Naive thymus-derived CD4-positive, alpha-beta T cell (primary cell): ENCODE results near the gene ZBTB11. TPM values are rescaled to one million over a fixed set of nuclear protein-coding genes. Genes with fewer than 3 reads are reported as not detected.

Experiments used
- ATAC-seq: fragments of 150-1000 bp; cut with Tn5 transposase; 2 replicates; pipeline ENCODE4 v1.10.0; 2021; ENCODE audit warnings: mild to moderate bottlenecking, moderate library complexity
- CTCF ChIA-PET: fragments of 350-600 bp; sonication (Branson Sonifier 250); formaldehyde crosslinking; loops from one replicate; lab custom pipeline; 2021; ENCODE audit warnings: antibody characterized with exemption; lab: Charles Lee
- POLR2A ChIA-PET: fragments of 350-600 bp; sonication (Branson Sonifier 250); formaldehyde crosslinking; loops from one replicate; lab custom pipeline; 2021; ENCODE audit warnings: antibody characterized with exemption, inconsistent platforms; lab: Charles Lee
- DNase-seq, 9 donors: peaks; one replicate each; pipeline versions ENCODE4 v3.0.0 to v3.0.0-alpha.2; 2020 to 2022; ENCODE audit warnings: mixed read lengths in 1 of 9
- H3K27ac ChIP-seq: one replicate; pipeline ENCODE4 v1.7.0; 2013; ENCODE audit warnings: mild to moderate bottlenecking, low read depth, low read length, moderate library complexity
- H3K27me3 ChIP-seq, 2 donors: one replicate each; pipeline ENCODE4 v1.7.0; 2013; ENCODE audit warnings: low read length in 2 of 2, mild to moderate bottlenecking in 2 of 2, moderate library complexity in 2 of 2; ENCODE audit not compliant: control insufficient read depth in 2 of 2, insufficient read depth in 2 of 2
- H3K36me3 ChIP-seq, 3 experiments: 1 replicate in 2 of 3; 2 replicates in 1 of 3; pipeline ENCODE4 v1.7.0; 2013; ENCODE audit warnings: low read length in 3 of 3, mild to moderate bottlenecking in 3 of 3, moderate library complexity in 1 of 3; ENCODE audit not compliant: insufficient read depth in 3 of 3, control insufficient read depth in 2 of 3
- H3K4me1 ChIP-seq, 2 donors: one replicate each; pipeline ENCODE4 v1.7.0; 2013; ENCODE audit warnings: low read length in 2 of 2, mild to moderate bottlenecking in 2 of 2, moderate library complexity in 1 of 2; ENCODE audit not compliant: control insufficient read depth in 2 of 2, insufficient read depth in 2 of 2
- H3K4me3 ChIP-seq: 2 replicates; pipeline ENCODE4 v1.7.0; 2013; ENCODE audit warnings: mild to moderate bottlenecking, low read length
- H3K9me3 ChIP-seq, 3 experiments: 1 replicate in 2 of 3; 2 replicates in 1 of 3; pipeline ENCODE4 v1.7.0; 2013; ENCODE audit warnings: low read length in 3 of 3; ENCODE audit not compliant: control insufficient read depth in 2 of 3
- H3K27ac Mint-ChIP-seq, 9 donors: one replicate each; pipeline ENCODE4 v1.8.0; 2020 to 2022; ENCODE audit warnings: mixed read lengths in 9 of 9, mild to moderate bottlenecking in 8 of 9, moderate library complexity in 5 of 9, inconsistent platforms in 2 of 9
- H3K27me3 Mint-ChIP-seq, 5 donors: one replicate each; pipeline ENCODE4 v1.8.0; 2021 to 2022; ENCODE audit warnings: mixed read lengths in 5 of 5, mild to moderate bottlenecking in 1 of 5
- H3K36me3 Mint-ChIP-seq, 5 donors: one replicate each; pipeline ENCODE4 v1.8.0; 2020 to 2022; ENCODE audit warnings: mixed read lengths in 5 of 5, mild to moderate bottlenecking in 3 of 5, inconsistent platforms in 1 of 5
- H3K4me1 Mint-ChIP-seq, 7 donors: one replicate each; pipeline ENCODE4 v1.8.0; 2020 to 2022; ENCODE audit warnings: mixed read lengths in 7 of 7, mild to moderate bottlenecking in 3 of 7, inconsistent platforms in 1 of 7
- H3K4me3 Mint-ChIP-seq, 10 donors: one replicate each; pipeline ENCODE4 v1.8.0; 2020 to 2022; ENCODE audit warnings: mild to moderate bottlenecking in 10 of 10, mixed read lengths in 10 of 10, moderate library complexity in 6 of 10, inconsistent platforms in 2 of 10
- H3K9me3 Mint-ChIP-seq, 11 donors: one replicate each; pipeline ENCODE4 v1.8.0; 2020 to 2022; ENCODE audit warnings: mixed read lengths in 11 of 11, mild to moderate bottlenecking in 4 of 11, inconsistent platforms in 1 of 11, moderate library complexity in 1 of 11
- intact Hi-C, 2 donors: fragments of 100-400 bp; cut with micrococcal nuclease; formaldehyde crosslinking; loops; one replicate each; pipeline ENCODE4 v1.15.1; 2023
- polyA plus RNA-seq, 2 donors: library from polyadenylated mRNA; unstranded; fragments of 300-500 nt; fragmentation: Illumina TruSeq; gene quantifications; one replicate each; pipeline ENCODE4 v1.2.3, GENCODE V29; 2021
- total RNA-seq, 6 experiments: library from RNA in 5 of 6; stranded (reverse) in 5 of 6; gene quantifications; 1 replicate in 5 of 6; 2 replicates in 1 of 6; pipeline ENCODE4 v1.2.3 and lab custom pipeline; 2021 to 2026

The ZBTB11 gene
- total and polyA plus RNA-seq, 7 experiments from 2014 or later = 10.5 to 68.2 (median 52.1) TPM

- no peaks in the 10 kb centered on the region for H3K9me3 ChIP-seq
- no peak overlapping the region for H3K4me3 ChIP-seq
- H3K4me1 ChIP-seq = no peaks in the 10 kb centered on the region
- DNase-seq = no peak
- Mint-ChIP-seq H3K4me1 (peaks cover 6 to 23% (median 19%) of the 10 kb centered on the region in 7 donors), H3K27ac (no peak overlapping the region), H3K4me3 (no peak overlapping the region), H3K9me3 (no peaks in the 10 kb centered on the region), H3K36me3 (peaks cover 16 to 56% (median 41%) of the 10 kb centered on the region in 5 donors), H3K27me3 (no peaks in the 10 kb centered on the region)
- ATAC-seq = no peak
- H3K27ac ChIP-seq = no peak overlapping the region
- peaks cover 16 to 66% (median 19%) of the 10 kb centered on the region in 3 experiments for H3K36me3 ChIP-seq
- ChIA-PET POLR2A (no interaction called here), CTCF (no interaction called here)
- intact Hi-C loops = no loop called here
- no peaks in the 10 kb centered on the region for H3K27me3 ChIP-seq
Observed at GRCh38 chr3:101667331-101667730, 9.6 kb downstream of the ZBTB11 start.

- CTCF ChIA-PET = no interaction called here
- H3K27ac Mint-ChIP-seq = peak overlapping the region in 1 of 9 donors; percentile 12
- ATAC-seq (no peak), DNase-seq (no peak)
- Histone ChIP-seq H3K4me1 (no peaks in the 10 kb centered on the region), H3K4me3 (no peak overlapping the region), H3K36me3 (peaks cover 16 to 71% (median 19%) of the 10 kb centered on the region in 3 experiments), H3K9me3 (no peaks in the 10 kb centered on the region), H3K27ac (no peak overlapping the region), H3K27me3 (no peaks in the 10 kb centered on the region)
- H3K9me3 Mint-ChIP-seq = no peaks in the 10 kb centered on the region
- H3K36me3 Mint-ChIP-seq = peaks cover 11 to 50% (median 34%) of the 10 kb centered on the region in 5 donors
- intact Hi-C loops = no loop called here
- peaks cover 0 to 9% (median 6%) of the 10 kb centered on the region in 7 donors for H3K4me1 Mint-ChIP-seq
- POLR2A ChIA-PET = interaction anchor here (0.6 to 1.4 kb wide), 5 partner anchors 10 to 158 kb away, joined by 3 to 5 read pairs (median 4); partner anchors contain the start of genes PCNP and RPL24
- H3K4me3 Mint-ChIP-seq = no peak overlapping the region
- no peaks in the 10 kb centered on the region for H3K27me3 Mint-ChIP-seq
Observed at GRCh38 chr3:101665851-101666250, 11.1 kb downstream of the ZBTB11 start.

- peaks cover 0 to 8% (median 5%) of the 10 kb centered on the region in 7 donors for H3K4me1 Mint-ChIP-seq
- POLR2A ChIA-PET = interaction anchor here (0.6 to 1.4 kb wide), 4 partner anchors 11 to 91 kb away, joined by 3 to 5 read pairs (median 4); partner anchors contain the start of genes PCNP and RPL24
- H3K9me3 ChIP-seq = no peaks in the 10 kb centered on the region
- no peaks in the 10 kb centered on the region for H3K27me3 Mint-ChIP-seq
- no peaks in the 10 kb centered on the region for H3K9me3 Mint-ChIP-seq
- no peak overlapping the region for H3K27ac Mint-ChIP-seq
- H3K27ac ChIP-seq = no peak overlapping the region
- H3K4me3 ChIP-seq = no peak overlapping the region
- CTCF ChIA-PET = interaction anchor here (1.5 kb wide), 1 partner anchor 560 kb away, joined by 3 read pairs; no protein-coding TSS in a partner anchor
- intact Hi-C loops = no loop called here
- no peak overlapping the region for H3K4me3 Mint-ChIP-seq
- no peaks in the 10 kb centered on the region for H3K4me1 ChIP-seq
- ATAC-seq (no peak), DNase-seq (no peak)
- peaks cover 11 to 53% (median 33%) of the 10 kb centered on the region in 5 donors for H3K36me3 Mint-ChIP-seq
- H3K27me3 ChIP-seq = no peaks in the 10 kb centered on the region
- peaks cover 16 to 71% (median 19%) of the 10 kb centered on the region in 3 experiments for H3K36me3 ChIP-seq
Observed at GRCh38 chr3:101665357-101665756, 11.6 kb downstream of the ZBTB11 start.

GRCh38 chr3:101660714-101661113 lies 16.2 kb downstream of the ZBTB11 start:
- no peaks in the 10 kb centered on the region for H3K27me3 ChIP-seq
- Mint-ChIP-seq H3K9me3 (no peaks in the 10 kb centered on the region), H3K4me3 (no peak overlapping the region), H3K27ac (peak overlapping the region in 3 of 9 donors; percentile 1 to 17 (median 6)), H3K27me3 (no peaks in the 10 kb centered on the region), H3K36me3 (peaks cover 7 to 60% (median 39%) of the 10 kb centered on the region in 5 donors), H3K4me1 (peaks cover 0 to 6% (median 0%) of the 10 kb centered on the region in 7 donors)
- no peaks in the 10 kb centered on the region for H3K4me1 ChIP-seq
- ChIA-PET POLR2A (no interaction called here), CTCF (no interaction called here)
- no peak for DNase-seq
- H3K9me3 ChIP-seq = no peaks in the 10 kb centered on the region
- peaks cover 18 to 75% (median 32%) of the 10 kb centered on the region in 3 experiments for H3K36me3 ChIP-seq
- no peak for ATAC-seq
- H3K4me3 ChIP-seq = no peak overlapping the region
- intact Hi-C loops = no loop called here
- H3K27ac ChIP-seq = no peak overlapping the region

GRCh38 chr3:101656651-101657050 lies 20.3 kb downstream of the ZBTB11 start:
- no peaks in the 10 kb centered on the region for H3K9me3 Mint-ChIP-seq
- CTCF ChIA-PET = interaction anchor here (0.6 kb wide), 1 partner anchor 25 kb away, joined by 4 read pairs; no protein-coding TSS in a partner anchor
- Histone ChIP-seq H3K4me1 (no peaks in the 10 kb centered on the region), H3K9me3 (no peaks in the 10 kb centered on the region), H3K27me3 (no peaks in the 10 kb centered on the region), H3K4me3 (no peak overlapping the region), H3K36me3 (peaks cover 24 to 83% (median 25%) of the 10 kb centered on the region in 3 experiments), H3K27ac (no peak overlapping the region)
- intact Hi-C loops = no loop called here
- H3K36me3 Mint-ChIP-seq = peaks cover 10 to 75% (median 38%) of the 10 kb centered on the region in 5 donors
- POLR2A ChIA-PET = no interaction called here
- H3K27ac Mint-ChIP-seq = peak overlapping the region in 1 of 9 donors; percentile 19
- no peaks in the 10 kb centered on the region for H3K27me3 Mint-ChIP-seq
- no peak overlapping the region for H3K4me3 Mint-ChIP-seq
- peaks cover 0 to 10% (median 0%) of the 10 kb centered on the region in 7 donors for H3K4me1 Mint-ChIP-seq
- no peak for DNase-seq
- no peak for ATAC-seq

- no peak overlapping the region for H3K4me3 ChIP-seq
- H3K36me3 ChIP-seq = peaks cover 8 to 30% (median 22%) of the 10 kb centered on the region in 3 experiments
- H3K4me1 ChIP-seq = peaks cover 17 to 21% of the 10 kb centered on the region in 2 donors
- Mint-ChIP-seq H3K4me3 (no peak overlapping the region), H3K9me3 (peaks cover 0 to 1% (median 0%) of the 10 kb centered on the region in 11 donors), H3K27ac (no peak overlapping the region), H3K4me1 (peaks cover 15 to 33% (median 30%) of the 10 kb centered on the region in 7 donors), H3K27me3 (no peaks in the 10 kb centered on the region), H3K36me3 (peaks cover 4 to 39% (median 21%) of the 10 kb centered on the region in 5 donors)
- H3K9me3 ChIP-seq = no peaks in the 10 kb centered on the region
- ChIA-PET POLR2A (no interaction called here), CTCF (no interaction called here)
- H3K27ac ChIP-seq = no peak overlapping the region
- H3K27me3 ChIP-seq = no peaks in the 10 kb centered on the region
- ATAC-seq (no peak), DNase-seq (no peak)
- intact Hi-C loops = no loop called here
Observed at GRCh38 chr3:101646726-101647125, 30.2 kb downstream of the ZBTB11 start.
